ENCODE measurements around the gene MICU1. TPM values are rescaled to one million over a fixed set of nuclear protein-coding genes. Genes with fewer than 3 reads are reported as not detected.

MICU1 gene
- polyA plus RNA-seq, 2 of the 4 experiments (the other 2 are of a cell fraction), result 54.5 to 58.6 TPM

DNA sequence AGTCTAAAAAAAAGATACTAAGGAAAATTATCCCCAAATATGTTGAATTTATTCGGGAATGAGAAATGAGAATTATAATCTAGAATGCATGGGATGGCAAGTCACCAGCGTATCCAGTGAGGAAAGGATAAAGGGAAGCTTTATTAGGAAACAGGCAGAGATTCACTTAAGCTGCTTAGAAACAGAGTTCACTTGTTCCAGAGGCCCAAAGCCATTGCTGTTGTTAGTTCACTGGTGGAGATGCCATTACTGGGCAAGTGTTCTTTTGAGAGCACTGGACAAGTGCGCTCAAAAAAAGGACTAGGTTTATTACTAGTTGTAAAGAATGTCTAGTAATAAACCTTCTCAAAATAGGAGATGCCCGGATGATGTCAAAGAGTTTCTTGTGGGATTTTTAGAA is 51.2 kb downstream of the MICU1 start:
- TF ChIP-seq SMC3 (IDR thresholded peaks at IDR 0.05) (no peak), EP300 (IDR thresholded peaks at IDR 0.05) (no peak), ZSCAN20 (CRISPR knock-in tag; IDR thresholded peaks at IDR 0.05) (no peak), CHD2 (IDR thresholded peaks at IDR 0.05; ENCODE audit: low read length, partially characterized antibody) (no peak), CBX8 (IDR thresholded peaks at IDR 0.05) (no peak), ZFP36 (IDR thresholded peaks at IDR 0.05; ENCODE audit: borderline replicate concordance, partially characterized antibody) (no peak), CBX2 (IDR thresholded peaks at IDR 0.05; ENCODE audit: borderline replicate concordance, low read depth) (no peak), JUN (IDR thresholded peaks at IDR 0.05) (no peak), ZNF302 (CRISPR knock-in tag; IDR thresholded peaks at IDR 0.05) (no peak), HOXA7 (CRISPR knock-in tag; IDR thresholded peaks at IDR 0.05) (no peak), BHLHE40 (IDR thresholded peaks at IDR 0.05; ENCODE audit: low read depth, low read length) (no peak), MYC (IDR thresholded peaks at IDR 0.05; ENCODE audit: borderline replicate concordance, low read length) (no peak), HOXB5 (CRISPR knock-in tag; IDR thresholded peaks at IDR 0.05) (no peak), NFE2L2 (conservative IDR thresholded peaks at IDR 0.05; ENCODE audit: low read length) (no peak)
- TF ChIP-seq, protein P1, sequence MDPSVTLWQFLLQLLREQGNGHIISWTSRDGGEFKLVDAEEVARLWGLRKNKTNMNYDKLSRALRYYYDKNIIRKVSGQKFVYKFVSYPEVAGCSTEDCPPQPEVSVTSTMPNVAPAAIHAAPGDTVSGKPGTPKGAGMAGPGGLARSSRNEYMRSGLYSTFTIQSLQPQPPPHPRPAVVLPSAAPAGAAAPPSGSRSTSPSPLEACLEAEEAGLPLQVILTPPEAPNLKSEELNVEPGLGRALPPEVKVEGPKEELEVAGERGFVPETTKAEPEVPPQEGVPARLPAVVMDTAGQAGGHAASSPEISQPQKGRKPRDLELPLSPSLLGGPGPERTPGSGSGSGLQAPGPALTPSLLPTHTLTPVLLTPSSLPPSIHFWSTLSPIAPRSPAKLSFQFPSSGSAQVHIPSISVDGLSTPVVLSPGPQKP (IDR thresholded peaks at IDR 0.05; ENCODE audit: low read depth, low read length), result no peak
- TF ChIP-seq, protein P2, sequence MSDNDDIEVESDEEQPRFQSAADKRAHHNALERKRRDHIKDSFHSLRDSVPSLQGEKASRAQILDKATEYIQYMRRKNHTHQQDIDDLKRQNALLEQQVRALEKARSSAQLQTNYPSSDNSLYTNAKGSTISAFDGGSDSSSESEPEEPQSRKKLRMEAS (IDR thresholded peaks at IDR 0.05), result no peak
- TF ChIP-seq, protein P3, sequence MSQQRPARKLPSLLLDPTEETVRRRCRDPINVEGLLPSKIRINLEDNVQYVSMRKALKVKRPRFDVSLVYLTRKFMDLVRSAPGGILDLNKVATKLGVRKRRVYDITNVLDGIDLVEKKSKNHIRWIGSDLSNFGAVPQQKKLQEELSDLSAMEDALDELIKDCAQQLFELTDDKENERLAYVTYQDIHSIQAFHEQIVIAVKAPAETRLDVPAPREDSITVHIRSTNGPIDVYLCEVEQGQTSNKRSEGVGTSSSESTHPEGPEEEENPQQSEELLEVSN (IDR thresholded peaks at IDR 0.05; ENCODE audit: borderline replicate concordance, low read depth), result no peak
- TF ChIP-seq, protein P4, sequence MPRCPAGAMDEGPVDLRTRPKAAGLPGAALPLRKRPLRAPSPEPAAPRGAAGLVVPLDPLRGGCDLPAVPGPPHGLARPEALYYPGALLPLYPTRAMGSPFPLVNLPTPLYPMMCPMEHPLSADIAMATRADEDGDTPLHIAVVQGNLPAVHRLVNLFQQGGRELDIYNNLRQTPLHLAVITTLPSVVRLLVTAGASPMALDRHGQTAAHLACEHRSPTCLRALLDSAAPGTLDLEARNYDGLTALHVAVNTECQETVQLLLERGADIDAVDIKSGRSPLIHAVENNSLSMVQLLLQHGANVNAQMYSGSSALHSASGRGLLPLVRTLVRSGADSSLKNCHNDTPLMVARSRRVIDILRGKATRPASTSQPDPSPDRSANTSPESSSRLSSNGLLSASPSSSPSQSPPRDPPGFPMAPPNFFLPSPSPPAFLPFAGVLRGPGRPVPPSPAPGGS (IDR thresholded peaks at IDR 0.05), result no peak
- TF ChIP-seq, protein P5, sequence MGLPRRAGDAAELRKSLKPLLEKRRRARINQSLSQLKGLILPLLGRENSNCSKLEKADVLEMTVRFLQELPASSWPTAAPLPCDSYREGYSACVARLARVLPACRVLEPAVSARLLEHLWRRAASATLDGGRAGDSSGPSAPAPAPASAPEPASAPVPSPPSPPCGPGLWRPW (IDR thresholded peaks at IDR 0.05), result no peak
- FAIRE-seq (no peak), ATAC-seq (no peak), DNase-seq (ENCODE audit: low read depth in 1 of 2, low spot score in 1 of 2) (no peak)
- no peak overlapping the region for H3K27ac ChIP-seq
- no peak overlapping the region for H3K4me3 ChIP-seq
- H3K4me2 ChIP-seq, result no peak overlapping the region
- POLR2A ChIA-PET, result no interaction called here
- no peaks in the 10 kb centered on the region for H3K4me1 ChIP-seq
- CTCF ChIA-PET, result no interaction called here
- WGBS (ENCODE audit: missing lambda C conversion rate), result 90% methylated on average over 4 of the region's 4 CpGs
- H3K9me3 ChIP-seq, result no peaks in the 10 kb centered on the region

DNA sequence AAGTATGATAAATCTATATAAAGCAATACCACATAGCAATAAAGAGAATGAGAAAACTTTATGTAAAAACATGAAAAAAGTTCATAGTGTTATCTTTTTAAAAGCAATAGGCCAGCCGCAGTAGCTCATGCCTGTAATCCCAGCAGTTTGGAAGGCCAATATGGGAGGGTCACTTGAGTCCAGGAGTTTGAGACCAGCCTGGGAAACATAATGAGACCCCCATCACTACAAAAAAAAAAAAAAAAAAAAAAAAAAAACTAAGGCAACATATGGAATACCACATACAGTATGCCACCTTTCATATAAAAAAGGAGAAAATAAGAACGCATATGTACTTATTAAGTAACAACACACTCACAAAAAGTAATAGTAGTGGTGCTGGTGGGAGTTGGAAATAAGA is 52.8 kb downstream of the MICU1 start:
- Histone ChIP-seq H3K4me2 (no peak overlapping the region), H3K4me3 (no peak overlapping the region), H3K9me3 (no peaks in the 10 kb centered on the region), H3K27ac (no peak overlapping the region), H3K4me1 (peaks cover 4% of the 10 kb centered on the region; the same call in 1 of the 3 replicates)
- DNase-seq (ENCODE audit: low read depth in 1 of 2, low spot score in 1 of 2) (no peak), ATAC-seq (no peak), FAIRE-seq (no peak)
- ChIA-PET POLR2A (no interaction called here), CTCF (interaction anchor here (0.6 kb wide), 1 partner anchor 265 kb away, joined by 4 read pairs; no protein-coding TSS in a partner anchor)
- WGBS (ENCODE audit: missing lambda C conversion rate), result 94% methylated on average over 2 of the region's 2 CpGs
- TF ChIP-seq ZSCAN20 (CRISPR knock-in tag; IDR thresholded peaks at IDR 0.05), result no peak
- no peak for TF ChIP-seq ZFP36 (IDR thresholded peaks at IDR 0.05; ENCODE audit: borderline replicate concordance, partially characterized antibody)
- TF ChIP-seq ZNF302 (CRISPR knock-in tag; IDR thresholded peaks at IDR 0.05), result no peak
- TF ChIP-seq, protein P2 (IDR thresholded peaks at IDR 0.05), result no peak
- TF ChIP-seq RNF2 (IDR thresholded peaks at IDR 0.05; ENCODE audit: borderline replicate concordance, low read depth), result no peak
- no peak for TF ChIP-seq JUNB (IDR thresholded peaks at IDR 0.05)
- TF ChIP-seq SREBF2 (IDR thresholded peaks at IDR 0.05), result no peak
- TF ChIP-seq, protein P6, sequence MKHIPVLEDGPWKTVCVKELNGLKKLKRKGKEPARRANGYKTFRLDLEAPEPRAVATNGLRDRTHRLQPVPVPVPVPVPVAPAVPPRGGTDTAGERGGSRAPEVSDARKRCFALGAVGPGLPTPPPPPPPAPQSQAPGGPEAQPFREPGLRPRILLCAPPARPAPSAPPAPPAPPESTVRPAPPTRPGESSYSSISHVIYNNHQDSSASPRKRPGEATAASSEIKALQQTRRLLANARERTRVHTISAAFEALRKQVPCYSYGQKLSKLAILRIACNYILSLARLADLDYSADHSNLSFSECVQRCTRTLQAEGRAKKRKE (CRISPR knock-in tag; IDR thresholded peaks at IDR 0.05; ENCODE audit: low read depth), result no peak
- no peak for TF ChIP-seq CBX8 (IDR thresholded peaks at IDR 0.05)
- no peak for TF ChIP-seq JUN (IDR thresholded peaks at IDR 0.05)
- no peak for TF ChIP-seq POLR2A (IDR thresholded peaks at IDR 0.05; ENCODE audit: low read length)
- TF ChIP-seq ESRRA (IDR thresholded peaks at IDR 0.05; ENCODE audit: borderline replicate concordance, low read length), result no peak
- no peak for TF ChIP-seq NR3C1 (IDR thresholded peaks at IDR 0.05)
- TF ChIP-seq ZC3H11A (IDR thresholded peaks at IDR 0.05), result no peak
- no peak for TF ChIP-seq FOSB (CRISPR knock-in tag; IDR thresholded peaks at IDR 0.05)
- no peak for TF ChIP-seq RAD21 (conservative IDR thresholded peaks at IDR 0.05 in 1 of 2, IDR thresholded peaks at IDR 0.05 in 1 of 2)
- TF ChIP-seq GATA3 (IDR thresholded peaks at IDR 0.05; ENCODE audit: borderline replicate concordance), result no peak
- TF ChIP-seq RCOR1 (IDR thresholded peaks at IDR 0.05; ENCODE audit: low read depth, low read length), result no peak
- no peak for TF ChIP-seq FOXS1 (CRISPR knock-in tag; IDR thresholded peaks at IDR 0.05)

Measured in A549 (cell line).